ENCODE data around the gene MINAR1.

DNA sequence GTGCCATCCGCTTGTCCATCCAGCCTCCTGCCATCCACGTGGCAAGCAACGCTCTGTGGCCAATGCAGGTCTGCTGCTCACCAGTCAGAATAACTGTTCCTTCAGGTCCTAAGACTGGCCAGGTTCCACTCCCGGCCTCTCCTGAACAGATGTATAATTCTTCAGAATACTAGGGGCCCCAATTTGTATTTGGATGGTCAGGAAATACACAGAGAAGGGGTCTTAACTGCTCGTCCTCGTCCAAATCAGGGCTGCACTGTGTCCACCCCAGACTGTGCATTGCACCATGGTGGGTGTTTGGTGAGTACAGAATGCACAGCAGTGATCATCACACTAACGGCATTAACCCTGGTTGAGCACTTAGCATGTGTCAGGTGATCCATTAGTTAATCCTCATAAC, 46.0 kb downstream of the MINAR1 start:
- TF ChIP-seq, protein P1, sequence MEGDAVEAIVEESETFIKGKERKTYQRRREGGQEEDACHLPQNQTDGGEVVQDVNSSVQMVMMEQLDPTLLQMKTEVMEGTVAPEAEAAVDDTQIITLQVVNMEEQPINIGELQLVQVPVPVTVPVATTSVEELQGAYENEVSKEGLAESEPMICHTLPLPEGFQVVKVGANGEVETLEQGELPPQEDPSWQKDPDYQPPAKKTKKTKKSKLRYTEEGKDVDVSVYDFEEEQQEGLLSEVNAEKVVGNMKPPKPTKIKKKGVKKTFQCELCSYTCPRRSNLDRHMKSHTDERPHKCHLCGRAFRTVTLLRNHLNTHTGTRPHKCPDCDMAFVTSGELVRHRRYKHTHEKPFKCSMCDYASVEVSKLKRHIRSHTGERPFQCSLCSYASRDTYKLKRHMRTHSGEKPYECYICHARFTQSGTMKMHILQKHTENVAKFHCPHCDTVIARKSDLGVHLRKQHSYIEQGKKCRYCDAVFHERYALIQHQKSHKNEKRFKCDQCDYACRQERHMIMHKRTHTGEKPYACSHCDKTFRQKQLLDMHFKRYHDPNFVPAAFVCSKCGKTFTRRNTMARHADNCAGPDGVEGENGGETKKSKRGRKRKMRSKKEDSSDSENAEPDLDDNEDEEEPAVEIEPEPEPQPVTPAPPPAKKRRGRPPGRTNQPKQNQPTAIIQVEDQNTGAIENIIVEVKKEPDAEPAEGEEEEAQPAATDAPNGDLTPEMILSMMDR (conservative IDR thresholded peaks at IDR 0.05; ENCODE audit: low read length), result no peak
- TF ChIP-seq EZH2phosphoT487 (IDR thresholded peaks at IDR 0.05; ENCODE audit: borderline replicate concordance, low read depth, low read length), result no peak

Measured in OCI-LY7 (cell line).